Endothelial cell of umbilical vein (primary cell): Measurements from ENCODE around the gene PEX5L. TPM values are rescaled to one million over a fixed set of nuclear protein-coding genes. Genes with fewer than 3 reads are reported as not detected.

ENCODE experiments used
- BruUV-seq: library from RNA; stranded (reverse); fragments of 400-500 nt; replicated peaks from 2 replicates; lab custom pipeline; 2021; lab: Mats Ljungman, UMichigan
- CTCF ChIA-PET: fragments of 300-600, 350-600 bp; sonication (Branson Sonifier 250); formaldehyde crosslinking; loops from one replicate; lab custom pipeline; 2021; ENCODE audit warnings: antibody characterized with exemption, inconsistent platforms; lab: Charles Lee
- POLR2A ChIA-PET: fragments of 300-600, 350-600 bp; sonication (Branson Sonifier 250); formaldehyde crosslinking; loops from one replicate; lab custom pipeline; 2021; ENCODE audit warnings: antibody characterized with exemption, inconsistent platforms; lab: Charles Lee
- DNase-seq: peaks from one replicate; pipeline ENCODE4 v3.0.0-alpha.2; 2011; ENCODE audit warnings: low read depth, low spot score
- FAIRE-seq: peaks from 2 replicates; lab custom pipeline; 2011; peaks lifted over from hg19 to GRCh38; lab: Jason Lieb, UNC
- H2AFZ ChIP-seq: 2 replicates; pipeline ENCODE4 v1.6.0; 2012; ENCODE audit warnings: low read depth, low read length, control low read depth, inconsistent platforms
- H3K27ac ChIP-seq: 2 replicates; pipeline ENCODE4 v1.5.1; 2011; ENCODE audit warnings: low read depth, mild to moderate bottlenecking, control low read depth, low read length, moderate library complexity; ENCODE audit not compliant: insufficient read depth
- H3K27me3 ChIP-seq, 2 experiments: 2 replicates each; pipeline versions ENCODE4 v1.6.0 to v1.6.1; 2011; ENCODE audit warnings: low read length in 2 of 2, mixed read lengths in 1 of 2; ENCODE audit not compliant: control insufficient read depth in 2 of 2, insufficient read depth in 2 of 2
- H3K36me3 ChIP-seq, 2 experiments: 2 replicates in 1 of 2; 3 replicates in 1 of 2; pipeline ENCODE4 v1.5.1; 2011; ENCODE audit warnings: low read length in 2 of 2, mild to moderate bottlenecking in 1 of 2, moderate library complexity in 1 of 2; ENCODE audit not compliant: control insufficient read depth in 2 of 2, insufficient read depth in 2 of 2; ENCODE audit errors: extremely low read depth in 1 of 2
- H3K4me1 ChIP-seq: 3 replicates; pipeline ENCODE4 v1.5.1; 2011; ENCODE audit warnings: mild to moderate bottlenecking, low read length; ENCODE audit not compliant: control insufficient read depth, insufficient read depth; ENCODE audit errors: extremely low read depth
- H3K4me2 ChIP-seq: 2 replicates; pipeline ENCODE4 v1.6.1; 2011; ENCODE audit warnings: low read length, control low read depth, mixed read lengths; ENCODE audit not compliant: insufficient read depth
- H3K4me3 ChIP-seq, 3 experiments: fragments of 200-600 bp in 1 of 3; sonication (generic), shearing (Covaris generic) in 1 of 3; replicated peaks in 1 of 3; 2 replicates each; pipeline ENCODE4 v1.5.1; 2011 to 2016; ENCODE audit warnings: control low read depth in 3 of 3, low read length in 3 of 3, mild to moderate bottlenecking in 2 of 3, inconsistent platforms in 1 of 3, low read depth in 1 of 3, moderate library complexity in 1 of 3; ENCODE audit not compliant: insufficient read depth in 1 of 3
- H3K79me2 ChIP-seq: 2 replicates; pipeline ENCODE4 v1.6.0; 2012; ENCODE audit warnings: low read length, inconsistent platforms; ENCODE audit not compliant: control insufficient read depth, insufficient read depth
- H3K9ac ChIP-seq: replicated peaks from 2 replicates; pipeline ENCODE3; 2011; ENCODE audit warnings: low read length, control low read depth; ENCODE audit not compliant: insufficient read depth; ENCODE audit errors: extremely low read depth
- H3K9me1 ChIP-seq: replicated peaks from 3 replicates; pipeline ENCODE4 v1.6.0; 2011; ENCODE audit warnings: mild to moderate bottlenecking, low read length; ENCODE audit not compliant: control insufficient read depth, insufficient read depth; ENCODE audit errors: extremely low read depth
- H3K9me3 ChIP-seq: replicated peaks from 2 replicates; pipeline ENCODE4 v1.5.1; 2012; ENCODE audit warnings: low read length, inconsistent platforms; ENCODE audit not compliant: control insufficient read depth, insufficient read depth
- H4K20me1 ChIP-seq: replicated peaks from 2 replicates; pipeline ENCODE3; 2011; ENCODE audit warnings: mild to moderate bottlenecking, low read length; ENCODE audit not compliant: control insufficient read depth, insufficient read depth; ENCODE audit errors: extremely low read depth
- EZH2 ChIP-seq: IDR thresholded peaks from 2 replicates; pipeline ENCODE4 v1.6.1; 2012; ENCODE audit warnings: borderline replicate concordance, low read depth, mild to moderate bottlenecking, moderate library complexity, low read length, inconsistent platforms; ENCODE audit not compliant: severe bottlenecking
- FOS ChIP-seq: IDR thresholded peaks from 2 replicates; pipeline ENCODE4 v1.6.1; 2011; ENCODE audit warnings: mild to moderate bottlenecking, low read length, moderate library complexity, borderline replicate concordance; ENCODE audit not compliant: insufficient read depth
- GATA2 ChIP-seq: IDR thresholded peaks from 2 replicates; pipeline ENCODE4 v1.7.0; 2011; ENCODE audit warnings: low read depth, mild to moderate bottlenecking, moderate library complexity, mixed read lengths, low read length; ENCODE audit not compliant: insufficient read length, insufficient read depth
- JUN ChIP-seq: IDR thresholded peaks from 2 replicates; pipeline ENCODE4 v1.6.1; 2011; ENCODE audit warnings: borderline replicate concordance, low read depth; ENCODE audit not compliant: insufficient read length, insufficient read depth
- MYC ChIP-seq: IDR thresholded peaks from one replicate; pipeline ENCODE4 v1.6.1; 2011; ENCODE audit warnings: mild to moderate bottlenecking, low read depth, low read length
- POLR2A ChIP-seq: IDR thresholded peaks from 2 replicates; pipeline ENCODE4 v1.6.1; 2012; ENCODE audit warnings: low read depth, mild to moderate bottlenecking, control low read depth, low read length
- POLR2AphosphoS5 ChIP-seq: IDR thresholded peaks from 2 replicates; pipeline ENCODE4 v1.6.1; 2012; ENCODE audit warnings: low read depth, mild to moderate bottlenecking, control low read depth, low read length, moderate library complexity; ENCODE audit not compliant: insufficient read depth
- dilution Hi-C: fragments of 300-500 bp; cut with MboI; formaldehyde crosslinking; loops from one replicate; pipeline ENCODE4 v1.15.0; 2019; ENCODE audit warnings: low sequenced_read_pairs; ENCODE audit not compliant: extremely low pct_ligation_motif_present
- intact Hi-C: fragments of 100-400 bp; cut with micrococcal nuclease; formaldehyde crosslinking; loops from one replicate; pipeline ENCODE4 v1.10.0; 2022
- polyA plus RNA-seq, 4 experiments: library from polyadenylated mRNA; depleted of rRNA in 3 of 4; stranded (reverse) in 3 of 4; unstranded in 1 of 4; fragments of >200 nt; gene quantifications; 2 replicates each; pipeline versions ENCODE4 v1.2.1 to v1.2.3, GENCODE V29; 2011 to 2012; ENCODE audit warnings: missing spikeins in 1 of 4
- total RNA-seq: library from RNA; stranded (reverse); gene quantifications from 2 replicates; pipeline ENCODE4 v1.2.3, GENCODE V29; 2021
- TF ChIP-seq, protein P1 (sequence below), 2 donors: IDR thresholded peaks; 1 replicate in 1 of 2; 2 replicates in 1 of 2; pipeline ENCODE4 v1.5.1; 2011; ENCODE audit warnings: low read length in 2 of 2, mild to moderate bottlenecking in 2 of 2, moderate library complexity in 2 of 2, control low read depth in 1 of 2, inconsistent platforms in 1 of 2, low read depth in 1 of 2; ENCODE audit not compliant: insufficient read depth in 1 of 2; ENCODE audit errors: extremely low read depth in 1 of 2
- TF ChIP-seq, protein P2 (sequence below): IDR thresholded peaks from 2 replicates; pipeline ENCODE4 v1.6.1; 2011; ENCODE audit not compliant: insufficient read depth, insufficient read length

The PEX5L gene
- total and polyA plus RNA-seq, 2 donors (not counting 3 experiments of a cell fraction or from before 2014, with no cell fraction given): not detected

DNA sequence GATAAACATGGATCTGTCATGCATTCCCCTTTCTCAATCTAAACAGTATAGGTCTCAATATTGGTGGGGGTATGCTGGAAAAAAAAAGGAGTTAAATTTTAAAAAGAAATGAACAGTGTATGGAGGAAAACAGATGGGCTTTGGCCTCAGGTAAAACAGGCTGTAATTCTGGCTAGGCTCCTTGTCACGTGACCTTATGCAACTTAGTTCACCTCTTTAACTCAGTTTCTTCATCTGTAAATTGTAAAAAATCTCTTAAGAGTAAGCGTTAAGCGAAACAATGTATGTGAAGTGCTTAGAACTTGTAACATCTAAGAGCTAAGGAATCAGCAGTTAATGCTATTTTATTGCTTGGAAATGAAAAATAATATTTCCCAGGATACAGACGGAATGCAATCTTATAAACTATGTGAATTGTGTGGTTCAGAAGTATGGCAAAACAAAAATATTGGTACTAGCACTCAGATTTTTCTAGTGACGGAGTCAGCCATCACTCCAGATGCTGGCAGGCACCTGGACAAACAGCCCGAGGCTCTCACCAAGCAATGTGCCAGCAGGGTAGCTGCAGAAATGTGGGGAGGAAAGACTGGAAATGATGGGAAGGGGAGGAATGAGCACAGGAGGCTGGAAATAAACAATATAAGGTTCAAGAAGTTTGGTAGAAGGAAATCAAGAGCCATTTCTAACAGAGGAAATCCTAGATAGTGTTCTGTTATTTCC lies 211.1 kb downstream of the PEX5L start:
- DNase-seq (no peak), FAIRE-seq (no peak)
- Histone ChIP-seq H3K4me2 (no peak overlapping the region), H3K4me1 (no peaks in the 10 kb centered on the region), H3K36me3 (no peaks in the 10 kb centered on the region), H3K9ac (no peak overlapping the region), H4K20me1 (no peaks in the 10 kb centered on the region), H3K4me3 (no peak overlapping the region), H2AFZ (no peak overlapping the region), H3K9me3 (no peaks in the 10 kb centered on the region), H3K27me3 (peaks cover 4 to 17% of the 10 kb centered on the region in 2 experiments), H3K9me1 (no peaks in the 10 kb centered on the region), H3K27ac (no peak overlapping the region), H3K79me2 (no peaks in the 10 kb centered on the region)
- CTCF ChIA-PET: no interaction called here
- TF ChIP-seq JUN: no peak
- TF ChIP-seq EZH2: no peak
- TF ChIP-seq, protein P1, sequence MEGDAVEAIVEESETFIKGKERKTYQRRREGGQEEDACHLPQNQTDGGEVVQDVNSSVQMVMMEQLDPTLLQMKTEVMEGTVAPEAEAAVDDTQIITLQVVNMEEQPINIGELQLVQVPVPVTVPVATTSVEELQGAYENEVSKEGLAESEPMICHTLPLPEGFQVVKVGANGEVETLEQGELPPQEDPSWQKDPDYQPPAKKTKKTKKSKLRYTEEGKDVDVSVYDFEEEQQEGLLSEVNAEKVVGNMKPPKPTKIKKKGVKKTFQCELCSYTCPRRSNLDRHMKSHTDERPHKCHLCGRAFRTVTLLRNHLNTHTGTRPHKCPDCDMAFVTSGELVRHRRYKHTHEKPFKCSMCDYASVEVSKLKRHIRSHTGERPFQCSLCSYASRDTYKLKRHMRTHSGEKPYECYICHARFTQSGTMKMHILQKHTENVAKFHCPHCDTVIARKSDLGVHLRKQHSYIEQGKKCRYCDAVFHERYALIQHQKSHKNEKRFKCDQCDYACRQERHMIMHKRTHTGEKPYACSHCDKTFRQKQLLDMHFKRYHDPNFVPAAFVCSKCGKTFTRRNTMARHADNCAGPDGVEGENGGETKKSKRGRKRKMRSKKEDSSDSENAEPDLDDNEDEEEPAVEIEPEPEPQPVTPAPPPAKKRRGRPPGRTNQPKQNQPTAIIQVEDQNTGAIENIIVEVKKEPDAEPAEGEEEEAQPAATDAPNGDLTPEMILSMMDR (IDR thresholded peaks at IDR 0.05; ENCODE audit: extremely low read depth in 1 of 2, insufficient read depth in 1 of 2, low read depth in 1 of 2, low read length in 2 of 2): no peak
- TF ChIP-seq POLR2A: no peak
- no peak for TF ChIP-seq MYC
- TF ChIP-seq GATA2: no peak
- TF ChIP-seq, protein P2, sequence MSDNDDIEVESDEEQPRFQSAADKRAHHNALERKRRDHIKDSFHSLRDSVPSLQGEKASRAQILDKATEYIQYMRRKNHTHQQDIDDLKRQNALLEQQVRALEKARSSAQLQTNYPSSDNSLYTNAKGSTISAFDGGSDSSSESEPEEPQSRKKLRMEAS: no peak
- TF ChIP-seq FOS: no peak
- no peak for TF ChIP-seq POLR2AphosphoS5
- intact Hi-C loops: no loop called here
- POLR2A ChIA-PET: no interaction called here
- BruUV-seq: no TSS peak
- dilution Hi-C loops: no loop called here
